Lower lobe of right lung (tissue), 2 donors: ENCODE data around the gene BMPR1B. TPM values are rescaled to one million over a fixed set of nuclear protein-coding genes. Genes with fewer than 3 reads are reported as not detected.

Experiments used
- ATAC-seq, 2 donors: fragments of 200-7000 bp; cut with Tn5 transposase; one replicate each; pipeline ENCODE4 v1.9.1; 2020 to 2022; ENCODE audit warnings: mild to moderate bottlenecking in 2 of 2, moderate library complexity in 2 of 2
- DNase-seq: peaks from one replicate; pipeline ENCODE4 v3.0.0-alpha.2; 2020
- H3K27ac ChIP-seq: fragments of 200-600 bp; one replicate; pipeline ENCODE4 v1.8.0; 2022
- H3K27me3 ChIP-seq: fragments of 200-600 bp; one replicate; pipeline ENCODE4 v1.8.0; 2022; ENCODE audit warnings: low read depth
- H3K36me3 ChIP-seq: fragments of 200-600 bp; one replicate; pipeline ENCODE4 v1.8.0; 2022; ENCODE audit warnings: mild to moderate bottlenecking
- H3K4me1 ChIP-seq: fragments of 200-600 bp; one replicate; pipeline ENCODE4 v1.8.0; 2022
- H3K4me3 ChIP-seq: fragments of 200-600 bp; one replicate; pipeline ENCODE4 v1.8.0; 2022; ENCODE audit warnings: mild to moderate bottlenecking
- H3K9me3 ChIP-seq: fragments of 200-600 bp; one replicate; pipeline ENCODE4 v1.8.0; 2022
- CTCF ChIP-seq: fragments of 200-600 bp; IDR thresholded peaks from one replicate; pipeline ENCODE4 v1.8.0; 2022; ENCODE audit warnings: antibody characterized with exemption, mild to moderate bottlenecking
- intact Hi-C: fragments of 100-400 bp; cut with DNase I; formaldehyde crosslinking; loops from one replicate; pipeline ENCODE4 v1.11.0; 2022
- total RNA-seq: library from RNA; stranded (reverse); fragmentation: NEBNext Ultra II Directional; extraction: Animal tissue kit (Norgen Biotek cat#: 25700); gene quantifications from one replicate; pipeline ENCODE4 v1.2.1, GENCODE V29; 2021
- donor health status: DM: no; HTN: yes; CAD: no; lungs with severe emphysema.

BMPR1B gene
- total RNA-seq, 1 donor from 2014 or later, result 6.0 TPM

DNA sequence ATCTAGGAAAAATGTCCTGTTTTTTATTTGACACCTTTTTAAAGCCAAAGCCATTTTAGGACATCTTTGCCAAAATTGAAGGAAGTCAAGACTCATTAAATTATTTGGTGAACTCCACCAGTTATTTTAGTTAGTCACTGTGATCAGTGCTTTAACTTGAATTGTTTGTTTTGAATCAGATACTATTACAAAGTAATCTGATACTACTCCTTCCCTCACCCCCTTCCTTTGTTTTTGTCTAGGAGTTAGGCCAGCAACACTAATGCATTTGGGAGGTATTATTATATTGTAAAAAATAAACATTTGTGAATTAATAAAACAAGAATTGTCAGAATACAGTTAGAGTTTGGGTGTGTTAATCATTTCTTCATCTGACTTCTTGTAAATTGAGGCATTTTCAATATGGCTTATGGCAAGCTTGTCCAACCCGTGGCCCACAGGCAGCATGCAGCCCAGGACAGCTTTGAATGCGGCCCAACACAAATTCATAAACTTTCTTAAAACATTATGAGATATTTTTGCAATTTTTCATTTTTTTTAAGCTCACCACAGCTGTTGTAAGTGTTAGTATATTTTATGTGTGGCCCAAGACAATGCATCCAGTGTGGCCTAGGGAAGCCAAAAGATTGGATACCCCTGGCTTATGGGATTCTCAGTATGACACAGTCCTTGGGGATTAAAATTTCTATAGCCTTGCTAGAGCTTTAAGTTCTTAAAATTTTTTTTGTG is 182.2 kb downstream of the BMPR1B start:
- Histone ChIP-seq H3K36me3 (no peaks in the 10 kb centered on the region), H3K27ac (no peak overlapping the region), H3K9me3 (no peaks in the 10 kb centered on the region), H3K4me1 (no peaks in the 10 kb centered on the region), H3K27me3 (no peaks in the 10 kb centered on the region), H3K4me3 (no peak overlapping the region)
- no peak for ATAC-seq
- intact Hi-C loops, result no loop called here
- no peak for TF ChIP-seq CTCF
- DNase-seq, result no peak

DNA sequence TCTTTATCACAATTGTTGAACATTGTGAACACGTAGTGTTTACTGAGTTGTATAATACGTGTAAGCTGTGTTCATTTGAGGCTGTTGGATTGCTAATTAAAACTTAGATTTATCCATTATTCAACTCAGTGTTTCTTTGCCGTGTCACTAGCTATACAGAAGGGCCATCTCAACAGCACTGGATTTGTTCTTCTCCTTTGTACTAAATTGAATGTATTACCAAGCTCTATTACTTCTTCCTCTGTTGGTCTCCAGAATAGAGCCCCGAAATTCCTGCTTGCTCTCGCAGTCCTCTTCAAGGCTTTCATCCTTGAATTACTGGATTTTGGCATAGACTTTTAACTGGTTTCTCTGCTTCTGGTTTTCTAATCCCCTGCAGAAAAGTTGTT is 182.8 kb downstream of the BMPR1B start:
- H3K36me3 ChIP-seq, result no peaks in the 10 kb centered on the region
- intact Hi-C loops, result no loop called here
- H3K9me3 ChIP-seq, result no peaks in the 10 kb centered on the region
- no peaks in the 10 kb centered on the region for H3K4me1 ChIP-seq
- H3K27ac ChIP-seq, result no peak overlapping the region
- ATAC-seq (no peak), DNase-seq (no peak)
- TF ChIP-seq CTCF, result no peak
- no peaks in the 10 kb centered on the region for H3K27me3 ChIP-seq
- H3K4me3 ChIP-seq, result no peak overlapping the region

DNA sequence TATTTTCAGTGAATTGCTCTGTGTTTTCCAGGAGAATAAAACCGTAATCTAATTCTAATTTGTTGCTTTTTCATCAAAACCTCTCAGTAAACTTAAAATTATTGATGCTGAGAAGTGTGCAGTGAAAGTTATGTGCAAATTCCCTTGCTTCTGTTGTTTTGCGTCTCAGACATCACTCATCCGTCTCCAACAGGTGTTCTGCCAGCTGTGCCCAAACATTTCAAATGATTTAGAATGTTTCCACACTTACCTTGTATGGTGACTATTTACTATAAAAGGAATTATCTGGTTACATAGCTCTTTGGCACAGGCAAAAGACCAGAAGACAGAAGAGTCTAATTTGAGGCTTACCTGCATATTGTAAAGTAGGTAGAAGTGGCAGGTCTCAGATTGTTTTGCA is 184.0 kb downstream of the BMPR1B start:
- H3K27ac ChIP-seq, result no peak overlapping the region
- H3K27me3 ChIP-seq, result no peaks in the 10 kb centered on the region
- H3K9me3 ChIP-seq, result no peaks in the 10 kb centered on the region
- no peak for DNase-seq
- ATAC-seq, result no peak
- no peak for TF ChIP-seq CTCF
- no peaks in the 10 kb centered on the region for H3K36me3 ChIP-seq
- H3K4me3 ChIP-seq, result no peak overlapping the region
- intact Hi-C loops, result no loop called here
- H3K4me1 ChIP-seq, result no peaks in the 10 kb centered on the region

GRCh38 chr4:94944726-94945125 is 187.0 kb downstream of the BMPR1B start:
- Histone ChIP-seq H3K4me3 (no peak overlapping the region), H3K27me3 (no peaks in the 10 kb centered on the region), H3K36me3 (no peaks in the 10 kb centered on the region), H3K9me3 (no peaks in the 10 kb centered on the region), H3K27ac (no peak overlapping the region), H3K4me1 (no peaks in the 10 kb centered on the region)
- intact Hi-C loops, result no loop called here
- no peak for TF ChIP-seq CTCF
- DNase-seq (no peak), ATAC-seq (no peak)

DNA sequence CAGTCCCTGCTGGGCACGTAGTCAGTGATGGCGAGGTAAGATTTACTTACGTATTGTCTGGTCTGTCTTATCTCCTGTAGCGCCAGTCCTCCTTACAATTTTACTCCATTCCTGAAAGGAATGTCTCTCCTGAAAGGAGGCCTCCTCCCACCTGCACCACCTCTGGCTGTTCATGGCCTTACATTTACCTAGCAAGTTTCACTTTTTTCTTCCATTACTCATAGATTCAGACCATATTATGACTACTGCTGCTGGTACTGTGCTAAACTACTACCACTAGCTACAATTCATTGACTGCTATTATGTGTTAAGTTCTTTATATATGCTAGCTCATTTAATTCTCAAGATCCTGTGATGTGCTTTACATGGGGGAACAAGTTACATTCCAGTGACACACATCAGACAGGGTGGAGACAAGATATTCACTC is 189.9 kb downstream of the BMPR1B start:
- DNase-seq, result no peak
- Histone ChIP-seq H3K4me3 (no peak overlapping the region), H3K4me1 (no peaks in the 10 kb centered on the region), H3K9me3 (no peaks in the 10 kb centered on the region), H3K27me3 (no peaks in the 10 kb centered on the region), H3K36me3 (no peaks in the 10 kb centered on the region), H3K27ac (no peak overlapping the region)
- intact Hi-C loops, result no loop called here
- ATAC-seq, result peak; percentile 34 to 75
- TF ChIP-seq CTCF, result no peak
